NOMO-1 treated with DMSO at 0.1 percent for 48 hours (cell line): ENCODE data around the gene GPSM1.

Experiments used
- DNase-seq: peaks from one replicate; lab custom pipeline; 2025; ENCODE audit not compliant: unreplicated experiment; lab: John Stamatoyannopoulos, UW

Gene GPSM1

DNA sequence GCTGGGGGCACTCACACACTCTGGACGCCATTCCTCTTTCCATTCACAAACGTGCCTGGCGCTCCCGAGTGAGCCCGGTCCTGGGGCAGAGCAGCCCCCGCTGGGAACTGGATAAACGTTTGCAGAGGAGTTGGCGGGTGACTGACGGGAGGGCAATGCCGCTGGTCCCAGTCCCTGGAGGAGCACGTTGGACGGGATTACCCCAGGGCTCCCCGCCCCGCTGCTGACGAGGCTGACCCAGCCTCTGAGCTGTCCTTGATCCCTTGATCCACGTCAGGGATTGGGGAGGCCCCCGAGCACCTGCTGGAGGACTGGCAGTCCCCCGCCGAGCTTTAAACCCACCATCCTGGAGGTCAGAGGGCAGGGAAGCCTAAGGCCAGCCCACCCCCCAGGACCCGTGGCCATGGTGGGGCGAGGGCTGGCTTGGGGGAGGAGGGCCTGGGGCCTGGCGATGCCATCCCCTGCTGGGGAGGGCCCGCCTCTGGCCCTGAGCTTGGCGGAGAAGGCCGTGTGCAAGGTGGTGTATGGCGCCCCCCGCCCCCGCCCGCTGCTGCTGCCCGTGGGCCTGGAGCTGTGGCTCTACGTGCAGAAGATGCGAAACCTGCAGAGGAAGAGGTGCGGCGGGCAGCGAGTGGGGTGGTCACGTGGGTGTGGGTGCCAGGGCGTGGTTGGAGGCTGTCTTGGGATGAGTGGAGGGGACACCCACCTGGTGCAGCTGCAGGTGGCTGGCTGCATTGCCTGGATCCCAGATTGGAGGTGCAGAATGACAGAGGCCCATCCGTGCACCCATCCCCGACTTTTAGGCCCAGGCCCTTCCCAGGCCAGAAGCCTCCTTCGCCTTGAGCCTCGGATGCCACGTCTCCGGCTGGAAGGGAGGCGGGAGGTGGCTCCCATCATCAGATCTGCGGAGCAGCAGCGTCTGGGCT, 4.5 kb downstream of the GPSM1 start:
- DNase-seq, result no peak

DNA sequence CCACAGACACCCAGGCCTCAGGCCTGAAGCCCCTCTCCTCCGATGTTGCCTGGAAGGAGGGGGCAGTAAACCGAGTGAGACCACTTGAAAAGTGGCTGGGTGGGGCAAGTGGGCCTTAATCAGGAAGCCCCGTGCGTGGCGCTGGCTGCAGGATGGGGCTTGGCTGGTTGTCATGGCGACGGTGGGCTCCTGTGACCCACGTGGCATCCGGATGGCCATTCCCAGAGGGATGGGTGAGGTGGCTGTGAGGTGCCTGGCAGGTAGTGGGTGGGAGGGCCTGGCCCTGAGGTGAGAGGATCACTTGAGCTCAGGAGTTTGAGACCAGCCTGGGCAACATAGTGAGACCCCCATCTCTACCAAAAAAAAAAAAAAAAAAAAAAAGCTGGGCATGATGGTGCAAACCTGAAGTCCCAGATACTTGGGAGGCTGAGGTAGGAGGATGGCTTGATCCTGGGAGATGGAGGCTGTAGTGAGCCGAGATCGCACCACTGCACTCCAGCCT, 5.2 kb downstream of the GPSM1 start:
- DNase-seq, result no peak

DNA sequence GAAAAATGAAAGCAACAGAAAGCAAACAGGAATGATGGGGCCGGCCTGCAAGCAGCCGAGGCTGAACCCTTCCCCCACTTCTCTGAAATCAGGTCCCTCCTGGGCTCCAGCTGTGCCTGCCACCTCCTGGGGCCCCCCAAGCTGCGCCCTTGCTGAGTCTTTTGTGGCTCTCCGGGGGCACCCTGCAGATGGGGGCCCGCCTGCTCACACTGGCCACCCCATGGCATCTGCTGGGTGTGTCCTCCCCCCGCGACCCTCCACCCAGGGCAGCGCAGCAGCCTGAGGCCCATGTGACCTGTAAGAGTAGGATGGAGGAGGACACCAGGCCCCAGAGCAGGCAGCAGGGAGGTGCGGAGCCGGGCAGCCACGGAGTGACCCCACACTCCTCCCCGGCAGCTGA, 5.7 kb downstream of the GPSM1 start:
- no peak for DNase-seq

DNA sequence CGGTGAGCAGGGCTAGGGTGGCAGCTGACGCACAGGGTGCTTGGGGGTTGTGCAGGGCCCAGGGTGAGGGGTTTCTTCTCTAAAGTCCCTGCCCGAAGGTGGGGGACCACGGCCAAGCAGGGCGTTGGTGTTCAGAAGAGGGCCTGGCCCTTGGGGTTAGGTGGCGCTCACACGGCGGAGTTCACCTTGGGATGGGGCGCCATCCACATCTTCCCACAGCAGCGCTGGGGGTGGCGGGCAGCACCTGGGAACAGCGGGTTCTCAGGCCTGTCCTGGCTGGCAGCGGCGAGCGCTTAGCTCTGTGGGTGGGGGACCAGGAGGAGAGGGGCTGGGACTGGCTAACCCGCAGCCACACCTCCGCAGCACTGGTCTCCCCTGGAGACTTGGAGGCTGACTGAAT, 6.1 kb downstream of the GPSM1 start:
- no peak for DNase-seq

- DNase-seq, result no peak
Observed at GRCh38 chr9:136334541-136334940, 7.2 kb downstream of the GPSM1 start.

DNA sequence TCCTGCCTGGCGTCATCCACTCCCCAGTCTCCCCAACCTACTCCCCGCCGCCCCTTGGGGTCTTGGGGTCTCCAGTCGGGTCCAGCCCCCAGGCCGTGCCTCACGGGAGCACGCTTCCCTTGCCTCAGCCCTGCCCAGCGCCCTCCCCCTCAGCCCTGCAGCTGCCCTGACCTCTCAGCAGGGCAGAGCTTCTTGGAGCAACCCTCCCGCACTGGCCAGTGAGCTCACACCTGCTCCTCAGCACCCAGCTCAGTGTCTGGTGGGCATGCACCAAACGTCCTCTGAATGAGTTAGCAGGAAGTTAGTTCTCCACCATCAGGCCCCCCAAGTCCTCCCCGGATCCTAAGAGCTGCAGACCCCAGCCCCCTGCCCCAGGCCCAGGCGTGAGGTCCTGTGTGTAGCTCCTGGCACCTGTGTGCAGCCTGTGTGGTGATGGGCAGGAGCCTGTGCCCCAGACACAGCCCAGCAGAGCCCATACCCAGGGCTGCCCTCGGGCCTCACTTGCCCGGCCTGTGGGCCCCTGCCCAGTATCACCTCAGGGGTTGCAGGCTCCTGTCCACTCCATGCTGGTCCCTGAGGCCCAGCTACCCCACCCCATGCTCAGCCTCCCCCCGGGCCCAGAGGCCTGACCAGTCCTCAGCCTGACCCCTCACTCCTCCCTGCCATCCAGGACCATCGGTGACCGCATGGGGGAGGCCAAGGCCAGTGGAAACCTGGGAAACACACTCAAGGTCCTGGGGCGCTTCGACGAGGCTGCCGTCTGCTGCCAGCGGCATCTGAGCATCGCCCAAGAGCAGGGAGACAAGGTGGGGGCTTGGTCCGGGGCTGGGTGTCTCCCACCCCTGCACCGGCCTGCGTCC, 8.2 kb downstream of the GPSM1 start:
- DNase-seq, result no peak

GRCh38 chr9:136336156-136336870, 9.0 kb downstream of the GPSM1 start:
- DNase-seq, result no peak

DNA sequence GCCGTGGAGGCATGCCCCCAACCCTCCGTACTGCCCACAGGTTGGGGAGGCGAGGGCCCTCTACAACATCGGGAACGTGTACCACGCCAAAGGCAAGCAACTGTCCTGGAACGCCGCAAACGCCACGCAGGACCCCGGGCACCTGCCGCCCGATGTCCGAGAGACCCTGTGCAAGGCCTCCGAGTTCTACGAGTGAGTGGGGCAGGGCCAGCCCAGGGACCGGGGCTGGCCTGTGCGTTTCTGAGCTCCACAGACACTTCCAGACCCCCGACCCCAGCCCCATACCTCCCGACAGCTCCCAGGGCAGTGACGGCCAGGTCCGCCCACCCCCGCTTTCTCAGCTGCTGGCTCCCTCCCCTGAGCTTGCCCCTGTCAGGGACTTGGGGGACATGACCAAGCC, 9.5 kb downstream of the GPSM1 start:
- no peak for DNase-seq

- no peak for DNase-seq
Observed at GRCh38 chr9:136337416-136338395, 10.4 kb downstream of the GPSM1 start.

DNA sequence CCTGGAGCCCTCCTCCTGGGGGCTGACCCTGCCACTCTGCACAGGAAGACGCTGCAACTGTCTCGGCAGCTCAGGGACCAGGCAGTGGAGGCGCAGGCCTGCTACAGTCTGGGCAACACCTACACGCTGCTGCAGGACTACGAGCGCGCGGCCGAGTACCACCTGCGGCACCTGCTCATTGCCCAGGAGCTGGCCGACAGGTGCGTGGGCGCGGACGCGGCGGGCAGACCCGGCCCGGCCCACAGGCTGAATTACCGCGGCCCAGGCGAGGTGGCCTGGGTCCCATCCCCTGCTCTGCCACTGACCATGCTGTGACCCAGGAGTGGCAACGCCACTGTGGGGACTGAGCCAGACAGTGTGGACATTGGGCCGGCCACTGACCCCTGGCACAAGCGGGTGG, 11.2 kb downstream of the GPSM1 start:
- no peak for DNase-seq

GRCh38 chr9:136339173-136339957, 12.0 kb downstream of the GPSM1 start:
- peak; percentile 60 for DNase-seq

- DNase-seq, result no peak
Observed at GRCh38 chr9:136339958-136340310, 12.6 kb downstream of the GPSM1 start.

DNA sequence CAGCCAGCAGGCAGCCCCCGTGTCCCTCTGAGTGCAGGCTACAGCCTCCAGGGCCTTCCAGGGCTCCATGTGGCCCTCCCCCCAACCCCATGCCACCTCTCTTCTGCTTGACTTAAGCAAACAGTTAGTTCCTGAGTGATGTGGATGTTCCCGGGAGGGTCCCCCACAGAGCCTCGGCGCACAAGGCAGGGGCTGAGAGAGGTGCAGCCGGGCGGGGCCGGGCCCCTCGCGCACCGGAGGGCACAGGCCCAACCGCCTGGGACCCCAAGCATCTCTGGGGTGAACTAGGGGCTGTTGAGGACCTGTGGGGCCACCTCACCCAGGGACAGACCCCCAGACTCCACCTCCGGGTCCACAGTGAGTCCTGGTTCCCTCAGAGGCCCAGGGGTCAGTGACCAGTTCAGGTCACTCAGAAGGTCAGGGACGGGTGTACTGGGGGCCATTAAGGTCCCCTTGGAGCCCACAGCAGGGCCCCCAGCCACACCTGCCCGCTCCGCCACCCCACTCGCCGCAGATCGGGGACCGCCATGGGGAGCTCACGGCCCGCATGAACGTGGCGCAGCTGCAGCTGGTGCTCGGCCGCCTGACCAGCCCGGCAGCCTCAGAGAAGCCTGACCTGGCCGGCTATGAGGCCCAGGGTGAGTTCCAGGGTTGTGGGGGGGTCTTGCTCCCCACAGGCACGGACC, 13.2 kb downstream of the GPSM1 start:
- DNase-seq, result no peak

- DNase-seq, result no peak
Observed at GRCh38 chr9:136341042-136341655, 13.8 kb downstream of the GPSM1 start.

- no peak for DNase-seq
Observed at GRCh38 chr9:136341769-136342168, 14.4 kb downstream of the GPSM1 start.

- peak; percentile 65 for DNase-seq
Observed at GRCh38 chr9:136342181-136343120, 15.1 kb downstream of the GPSM1 start.
